Keratinocyte (primary cell): ENCODE measurements around the gene DNAJC11.

Experiments
- CTCF ChIP-seq, 3 experiments: IDR thresholded peaks in 1 of 3; conservative IDR thresholded peaks in 1 of 3; optimal IDR thresholded peaks in 1 of 3; 2 replicates in 2 of 3; 3 replicates in 1 of 3; pipeline versions ENCODE3 to v1.5.1; 2011; ENCODE audit warnings: low read length in 3 of 3, mild to moderate bottlenecking in 3 of 3, moderate library complexity in 2 of 3, control low read depth in 1 of 3, inconsistent platforms in 1 of 3; ENCODE audit not compliant: insufficient read depth in 2 of 3; ENCODE audit errors: extremely low read depth in 1 of 3
- EZH2 ChIP-seq: IDR thresholded peaks from one replicate; pipeline ENCODE4 v1.6.1; 2012; ENCODE audit warnings: inconsistent platforms, mild to moderate bottlenecking, low read length, moderate library complexity

GRCh38 chr1:6603238-6603914 is 98.2 kb downstream of the DNAJC11 start:
- TF ChIP-seq CTCF (optimal IDR thresholded peaks at IDR 0.05 in 1 of 3, IDR thresholded peaks at IDR 0.05 in 1 of 3, conservative IDR thresholded peaks at IDR 0.05 in 1 of 3; ENCODE audit: extremely low read depth in 1 of 3, insufficient read depth in 2 of 3, low read length in 3 of 3) = no peak
- TF ChIP-seq EZH2 = no peak
